Suprapubic skin (tissue), 4 donors: Measurements from ENCODE around the gene TAS1R3.

Experiments
- CTCF ChIP-seq, 2 donors: fragments of 200-600 bp in 1 of 2; fragments of 450-650 bp in 1 of 2; sonication (generic) in 1 of 2; IDR thresholded peaks; one replicate each; pipeline ENCODE4 v1.5.1; 2016 to 2019; ENCODE audit warnings: antibody characterized with exemption in 2 of 2, mild to moderate bottlenecking in 1 of 2, moderate library complexity in 1 of 2
- EP300 ChIP-seq: sonication (generic); formaldehyde crosslinking; IDR thresholded peaks from one replicate; pipeline ENCODE4 v1.6.1; 2017; ENCODE audit warnings: antibody characterized with exemption
- POLR2A ChIP-seq, 2 donors: fragments of 450-650 bp; IDR thresholded peaks; one replicate each; pipeline ENCODE4 v1.6.1; 2017; ENCODE audit warnings: antibody characterized with exemption in 2 of 2, mild to moderate bottlenecking in 2 of 2, moderate library complexity in 2 of 2
- POLR2AphosphoS5 ChIP-seq, 3 donors: sonication (generic); formaldehyde crosslinking; IDR thresholded peaks; one replicate each; pipeline ENCODE4 v1.6.1; 2017; ENCODE audit warnings: antibody characterized with exemption in 3 of 3

- no peak for TF ChIP-seq CTCF (IDR thresholded peaks at IDR 0.05)
- TF ChIP-seq POLR2A (IDR thresholded peaks at IDR 0.05): no peak
- no peak for TF ChIP-seq POLR2AphosphoS5 (IDR thresholded peaks at IDR 0.05)
- TF ChIP-seq EP300: no peak
These were observed 10.5 kb downstream of the TAS1R3 start for GRCh38 chr1:1341549-1342021.
